GM21786 (cell line): ENCODE data around the gene TADA2B.

Experiments
- ATAC-seq: cut with Tn5 transposase; IDR thresholded peaks from one replicate; pipeline ENCODE4 v1.9.1; 2021; ENCODE audit not compliant: unreplicated experiment

The TADA2B gene

GRCh38 chr4:7017446-7018048, 25.6 kb upstream of the TADA2B start:
- no peak for ATAC-seq

- ATAC-seq: no peak
Measured at GRCh38 chr4:7018281-7018680, 24.9 kb upstream of the TADA2B start.

GRCh38 chr4:7019367-7019766, 23.8 kb upstream of the TADA2B start:
- ATAC-seq: no peak

- no peak for ATAC-seq
Measured at GRCh38 chr4:7020290-7020689, 22.9 kb upstream of the TADA2B start.

- no peak for ATAC-seq
Measured at GRCh38 chr4:7020856-7021255, 22.3 kb upstream of the TADA2B start.

GRCh38 chr4:7021355-7021754, 21.8 kb upstream of the TADA2B start:
- no peak for ATAC-seq

- ATAC-seq: no peak
Measured at GRCh38 chr4:7021930-7022664, 21.1 kb upstream of the TADA2B start.

GRCh38 chr4:7023486-7023885, 19.7 kb upstream of the TADA2B start:
- ATAC-seq: no peak

- ATAC-seq: no peak
Measured at GRCh38 chr4:7023901-7024300, 19.3 kb upstream of the TADA2B start.

- no peak for ATAC-seq
Measured at GRCh38 chr4:7024336-7024890, 18.8 kb upstream of the TADA2B start.

- no peak for ATAC-seq
Measured at GRCh38 chr4:7025040-7025602, 18.1 kb upstream of the TADA2B start.

GRCh38 chr4:7026107-7026506, 17.1 kb upstream of the TADA2B start:
- no peak for ATAC-seq

GRCh38 chr4:7027284-7027683, 15.9 kb upstream of the TADA2B start:
- ATAC-seq: no peak

- ATAC-seq: no peak
Measured at GRCh38 chr4:7027913-7028312, 15.3 kb upstream of the TADA2B start.

- ATAC-seq: no peak
Measured at GRCh38 chr4:7029212-7029611, 14.0 kb upstream of the TADA2B start.

- ATAC-seq: no peak
Measured at GRCh38 chr4:7029921-7030320, 13.3 kb upstream of the TADA2B start.

- no peak for ATAC-seq
Measured at GRCh38 chr4:7030856-7031255, 12.3 kb upstream of the TADA2B start.

- ATAC-seq: no peak
Measured at GRCh38 chr4:7031558-7032449, 11.4 kb upstream of the TADA2B start.

GRCh38 chr4:7032596-7032995, 10.6 kb upstream of the TADA2B start:
- ATAC-seq: no peak

GRCh38 chr4:7034262-7035081, 8.7 kb upstream of the TADA2B start:
- no peak for ATAC-seq
